Measurements from ENCODE around the gene HK1. TPM values are rescaled to one million over a fixed set of nuclear protein-coding genes. Genes with fewer than 3 reads are reported as not detected.
A peak's percentile ranks its signal among the peaks of the same experiment; 100 is the strongest.

HK1 gene
- total RNA-seq, 2 experiments from 2014 or later = 13.1 to 31.5 TPM

DNA sequence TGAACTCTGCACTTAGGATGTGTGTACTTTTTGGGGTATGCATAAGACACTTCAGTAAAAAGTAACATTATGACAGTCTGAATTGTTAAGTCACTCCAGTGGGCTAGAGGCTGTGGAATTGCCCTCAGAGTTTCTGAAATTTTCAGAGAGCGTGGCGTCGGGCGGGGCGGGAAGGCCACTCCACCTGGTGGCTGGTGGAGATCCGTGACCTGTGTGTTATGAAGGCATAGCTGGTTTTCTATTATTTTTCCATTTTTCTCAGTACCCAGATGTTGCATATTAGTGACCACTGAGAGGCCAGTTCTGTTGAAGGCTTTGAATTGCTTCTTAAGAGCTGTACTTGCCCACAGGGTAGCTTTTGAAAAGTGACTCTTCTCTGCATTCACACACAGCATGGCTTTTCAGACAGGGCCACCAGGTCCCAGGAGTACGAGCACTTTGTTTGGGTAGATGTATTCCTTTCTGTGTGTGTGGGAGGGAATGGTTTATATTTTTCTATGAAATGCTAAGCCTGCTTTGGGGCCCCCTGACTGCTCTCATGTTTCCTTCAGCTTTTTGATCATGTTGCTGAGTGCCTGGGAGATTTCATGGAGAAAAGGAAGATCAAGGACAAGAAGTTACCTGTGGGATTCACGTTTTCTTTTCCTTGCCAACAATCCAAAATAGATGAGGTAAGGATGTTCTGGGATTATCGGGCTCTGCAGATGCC is 86.1 kb downstream of the HK1 start:
- Histone ChIP-seq H2AFZ (ENCODE audit: low read length) (no peak overlapping the region), H3K36me3 (ENCODE audit: insufficient read depth, low read length) (no peaks in the 10 kb centered on the region), H3K4me2 (ENCODE audit: low read length) (no peak overlapping the region), H3K79me2 (ENCODE audit: insufficient read depth, low read depth, low read length) (no peaks in the 10 kb centered on the region), H4K20me1 (ENCODE audit: insufficient read depth, low read length) (no peaks in the 10 kb centered on the region), H3K4me1 (ENCODE audit: insufficient read depth, low read length, poor library complexity, severe bottlenecking) (no peaks in the 10 kb centered on the region), H3K9me3 (ENCODE audit: low read length) (no peaks in the 10 kb centered on the region), H3K27ac (ENCODE audit: low read depth, low read length, poor library complexity, severe bottlenecking) (no peak overlapping the region), H3K9me2 (ENCODE audit: insufficient read depth, low read length) (no peaks in the 10 kb centered on the region), H3K4me3 (ENCODE audit: low read depth, low read length, poor library complexity, severe bottlenecking) (no peak overlapping the region)
- TF ChIP-seq, protein P1, sequence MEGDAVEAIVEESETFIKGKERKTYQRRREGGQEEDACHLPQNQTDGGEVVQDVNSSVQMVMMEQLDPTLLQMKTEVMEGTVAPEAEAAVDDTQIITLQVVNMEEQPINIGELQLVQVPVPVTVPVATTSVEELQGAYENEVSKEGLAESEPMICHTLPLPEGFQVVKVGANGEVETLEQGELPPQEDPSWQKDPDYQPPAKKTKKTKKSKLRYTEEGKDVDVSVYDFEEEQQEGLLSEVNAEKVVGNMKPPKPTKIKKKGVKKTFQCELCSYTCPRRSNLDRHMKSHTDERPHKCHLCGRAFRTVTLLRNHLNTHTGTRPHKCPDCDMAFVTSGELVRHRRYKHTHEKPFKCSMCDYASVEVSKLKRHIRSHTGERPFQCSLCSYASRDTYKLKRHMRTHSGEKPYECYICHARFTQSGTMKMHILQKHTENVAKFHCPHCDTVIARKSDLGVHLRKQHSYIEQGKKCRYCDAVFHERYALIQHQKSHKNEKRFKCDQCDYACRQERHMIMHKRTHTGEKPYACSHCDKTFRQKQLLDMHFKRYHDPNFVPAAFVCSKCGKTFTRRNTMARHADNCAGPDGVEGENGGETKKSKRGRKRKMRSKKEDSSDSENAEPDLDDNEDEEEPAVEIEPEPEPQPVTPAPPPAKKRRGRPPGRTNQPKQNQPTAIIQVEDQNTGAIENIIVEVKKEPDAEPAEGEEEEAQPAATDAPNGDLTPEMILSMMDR (conservative IDR thresholded peaks at IDR 0.05; ENCODE audit: low read length) = 0 out of 2 replicates have a peak, but pooled peaks have one; percentile 33
- no peak for TF ChIP-seq EZH2phosphoT487 (IDR thresholded peaks at IDR 0.05; ENCODE audit: borderline replicate concordance, low read depth, low read length)
- intact Hi-C loops (cut with micrococcal nuclease; ENCODE audit: unreplicated experiment) = no loop called here
- POLR2A ChIA-PET = interaction anchor here (0.6 kb wide), 1 partner anchor 386 kb away, joined by 3 read pairs; no protein-coding TSS in a partner anchor
- no TSS peak for BruUV-seq (replicated peaks)
- DNase-seq (ENCODE audit: low spot score) = no peak
- CTCF ChIA-PET (ENCODE audit: unreplicated experiment) = no interaction called here

DNA sequence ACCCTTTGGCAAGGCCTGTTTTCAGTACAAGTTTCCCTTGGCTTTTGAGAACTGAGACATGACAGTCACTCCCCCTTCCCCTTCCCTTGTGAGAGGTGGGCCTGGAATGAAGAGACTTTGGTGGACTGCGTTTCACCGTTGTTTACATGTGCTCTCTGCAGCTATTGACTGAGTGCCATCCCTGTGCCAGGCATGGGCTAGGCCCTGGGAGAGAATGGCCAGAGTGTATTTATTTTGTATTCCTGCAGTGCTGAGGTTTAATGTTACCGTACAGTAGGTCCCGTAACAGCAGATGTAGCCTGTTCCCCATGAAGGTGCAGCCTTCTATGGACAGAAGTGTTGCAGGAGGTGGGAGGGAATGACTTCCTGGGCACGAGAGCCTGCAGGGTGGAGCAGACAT is 88.4 kb downstream of the HK1 start:
- TF ChIP-seq EZH2phosphoT487 (IDR thresholded peaks at IDR 0.05; ENCODE audit: borderline replicate concordance, low read depth, low read length) = no peak
- intact Hi-C loops (cut with micrococcal nuclease; ENCODE audit: unreplicated experiment) = no loop called here
- Histone ChIP-seq H3K4me2 (ENCODE audit: low read length) (no peak overlapping the region), H4K20me1 (ENCODE audit: insufficient read depth, low read length) (no peaks in the 10 kb centered on the region), H3K36me3 (ENCODE audit: insufficient read depth, low read length) (0 out of 2 replicates have a peak, but pooled peaks cover 7% of the 10 kb centered on the region), H3K9me3 (ENCODE audit: low read length) (no peaks in the 10 kb centered on the region), H3K4me1 (ENCODE audit: insufficient read depth, low read length, poor library complexity, severe bottlenecking) (no peaks in the 10 kb centered on the region), H3K4me3 (ENCODE audit: low read depth, low read length, poor library complexity, severe bottlenecking) (no peak overlapping the region), H2AFZ (ENCODE audit: low read length) (no peak overlapping the region), H3K9me2 (ENCODE audit: insufficient read depth, low read length) (no peaks in the 10 kb centered on the region), H3K27ac (ENCODE audit: low read depth, low read length, poor library complexity, severe bottlenecking) (no peak overlapping the region), H3K79me2 (ENCODE audit: insufficient read depth, low read depth, low read length) (no peaks in the 10 kb centered on the region)
- DNase-seq (ENCODE audit: low spot score) = no peak
- no TSS peak for BruUV-seq (replicated peaks)
- CTCF ChIA-PET (ENCODE audit: unreplicated experiment) = no interaction called here
- POLR2A ChIA-PET = interaction anchor here (0.5 to 0.6 kb wide), 2 partner anchors 19 to 41 kb away, joined by 3 read pairs; no protein-coding TSS in a partner anchor

DNA sequence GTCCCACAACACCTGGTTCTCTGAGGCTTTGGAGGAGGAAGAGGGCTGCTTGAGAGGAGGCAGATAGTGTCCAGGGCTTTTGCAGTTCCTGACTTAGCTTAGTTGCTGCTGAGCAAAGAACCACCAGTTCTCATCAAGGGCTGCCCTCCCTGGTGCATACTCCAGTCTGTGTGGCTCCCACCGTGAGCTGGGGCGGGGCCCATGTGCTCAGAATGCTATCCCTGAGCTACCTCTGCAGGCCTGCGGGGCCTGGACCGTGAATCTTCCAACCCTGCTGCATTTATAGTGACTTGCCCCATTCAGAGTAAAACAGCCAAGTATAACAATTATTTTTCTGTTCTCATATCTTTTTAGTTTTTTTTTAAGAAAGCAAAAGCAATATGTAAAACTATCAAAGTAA is 89.2 kb downstream of the HK1 start:
- Histone ChIP-seq H3K4me3 (ENCODE audit: low read depth, low read length, poor library complexity, severe bottlenecking) (no peak overlapping the region), H3K9me2 (ENCODE audit: insufficient read depth, low read length) (no peaks in the 10 kb centered on the region), H3K4me1 (ENCODE audit: insufficient read depth, low read length, poor library complexity, severe bottlenecking) (no peaks in the 10 kb centered on the region), H2AFZ (ENCODE audit: low read length) (no peak overlapping the region), H3K9me3 (ENCODE audit: low read length) (no peaks in the 10 kb centered on the region), H4K20me1 (ENCODE audit: insufficient read depth, low read length) (no peaks in the 10 kb centered on the region), H3K4me2 (ENCODE audit: low read length) (no peak overlapping the region), H3K27ac (ENCODE audit: low read depth, low read length, poor library complexity, severe bottlenecking) (no peak overlapping the region), H3K79me2 (ENCODE audit: insufficient read depth, low read depth, low read length) (no peaks in the 10 kb centered on the region), H3K36me3 (ENCODE audit: insufficient read depth, low read length) (0 out of 2 replicates have a peak, but pooled peaks cover 7% of the 10 kb centered on the region)
- no peak for DNase-seq (ENCODE audit: low spot score)
- ChIA-PET CTCF (ENCODE audit: unreplicated experiment) (no interaction called here), POLR2A (no interaction called here)
- TF ChIP-seq, protein P1 (conservative IDR thresholded peaks at IDR 0.05; ENCODE audit: low read length) = no peak
- no peak for TF ChIP-seq EZH2phosphoT487 (IDR thresholded peaks at IDR 0.05; ENCODE audit: borderline replicate concordance, low read depth, low read length)
- no TSS peak for BruUV-seq (replicated peaks)
- intact Hi-C loops (cut with micrococcal nuclease; ENCODE audit: unreplicated experiment) = no loop called here
